Esophagus squamous epithelium (tissue), 4 donors: ENCODE data around the gene CKM.

ENCODE experiments used
- CTCF ChIP-seq, 6 experiments: fragments of 450-650 bp in 4 of 6; fragments of 200-600 bp in 2 of 6; sonication (generic) in 2 of 6; IDR thresholded peaks; one replicate each; pipeline ENCODE4 v1.5.1; 2016 to 2019; ENCODE audit warnings: antibody characterized with exemption in 6 of 6, mild to moderate bottlenecking in 4 of 6, moderate library complexity in 4 of 6
- POLR2A ChIP-seq, 4 donors: fragments of 450-650 bp; IDR thresholded peaks; one replicate each; pipeline ENCODE4 v1.6.1; 2017; ENCODE audit warnings: antibody characterized with exemption in 4 of 4, mild to moderate bottlenecking in 4 of 4, moderate library complexity in 3 of 4

DNA sequence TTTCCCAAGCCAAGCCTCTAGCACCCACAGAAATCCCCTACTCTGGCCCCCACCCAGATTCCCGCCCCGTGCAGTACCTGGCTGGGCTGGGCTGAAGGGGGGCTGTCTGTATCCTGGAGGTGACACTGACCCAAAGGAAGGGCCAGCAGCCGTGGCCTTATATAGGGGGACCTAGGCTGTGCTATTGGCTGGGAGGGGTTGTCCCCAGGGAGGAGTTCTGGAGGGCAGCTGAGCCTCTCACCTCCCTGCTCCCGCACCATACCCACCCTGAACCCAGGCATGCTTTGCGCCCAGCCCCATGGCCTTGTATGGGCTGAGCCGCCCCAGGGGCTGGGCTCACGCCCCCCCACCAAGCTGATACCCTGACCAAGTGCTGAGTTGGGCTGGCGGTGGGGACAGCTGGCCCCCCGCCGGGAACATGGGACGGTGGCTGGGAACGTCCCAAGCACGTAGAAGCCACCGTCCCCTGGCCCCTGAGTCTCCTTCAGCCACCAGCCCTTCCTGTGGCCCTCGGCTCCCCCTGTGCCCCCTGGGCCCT is at the start of gene CKM:
- TF ChIP-seq CTCF (IDR thresholded peaks at IDR 0.05) (no peak), POLR2A (IDR thresholded peaks at IDR 0.05) (no peak)
